Fibroblast of lung (primary cell): ENCODE measurements around the gene STKLD1. TPM values are rescaled to one million over a fixed set of nuclear protein-coding genes. Genes with fewer than 3 reads are reported as not detected.

Experiments
- DNase-seq, 2 donors: peaks; one replicate each; pipeline versions ENCODE4 v3.0.0 to v3.0.0-alpha.2; 2010; ENCODE audit warnings: low read depth in 2 of 2
- H2AFZ ChIP-seq: 2 replicates; pipeline ENCODE4 v1.5.1; 2012; ENCODE audit warnings: low read length, control low read depth, inconsistent platforms
- H3K27ac ChIP-seq: 2 replicates; pipeline ENCODE4 v1.5.1; 2011; ENCODE audit warnings: low read length, control low read depth; ENCODE audit not compliant: insufficient read depth
- H3K27me3 ChIP-seq: 2 replicates; pipeline ENCODE4 v1.5.1; 2011; ENCODE audit warnings: mild to moderate bottlenecking, low read length; ENCODE audit not compliant: control insufficient read depth, insufficient read depth
- H3K36me3 ChIP-seq: 2 replicates; pipeline ENCODE4 v1.5.1; 2011; ENCODE audit warnings: low read length; ENCODE audit not compliant: control insufficient read depth, insufficient read depth
- H3K4me1 ChIP-seq: 2 replicates; pipeline ENCODE4 v1.5.1; 2011; ENCODE audit warnings: low read length; ENCODE audit not compliant: control insufficient read depth, insufficient read depth; ENCODE audit errors: extremely low read depth
- H3K4me2 ChIP-seq: 2 replicates; pipeline ENCODE4 v1.5.1; 2011; ENCODE audit warnings: low read length, control low read depth; ENCODE audit not compliant: insufficient read depth; ENCODE audit errors: extremely low read depth
- H3K4me3 ChIP-seq, 4 experiments: fragments of 200-600 bp in 1 of 4; sonication (generic) in 1 of 4; replicated peaks in 1 of 4; 2 replicates each; pipeline ENCODE4 v1.5.1; 2011 to 2016; ENCODE audit warnings: low read length in 4 of 4, low read depth in 3 of 4, mild to moderate bottlenecking in 3 of 4, control low read depth in 2 of 4, inconsistent platforms in 1 of 4, mixed read lengths in 1 of 4; ENCODE audit not compliant: insufficient read depth in 1 of 4; ENCODE audit errors: control extremely low read depth in 1 of 4
- H3K79me2 ChIP-seq: 2 replicates; pipeline ENCODE4 v1.5.1; 2012; ENCODE audit warnings: mild to moderate bottlenecking, low read length, inconsistent platforms; ENCODE audit not compliant: control insufficient read depth, insufficient read depth
- H3K9ac ChIP-seq: 2 replicates; pipeline ENCODE4 v1.5.1; 2011; ENCODE audit warnings: mild to moderate bottlenecking, low read length, control low read depth; ENCODE audit not compliant: insufficient read depth
- H3K9me3 ChIP-seq: 2 replicates; pipeline ENCODE4 v1.5.1; 2012; ENCODE audit warnings: low read depth, low read length; ENCODE audit not compliant: control insufficient read depth, insufficient read depth
- H4K20me1 ChIP-seq: 2 replicates; pipeline ENCODE4 v1.5.1; 2011; ENCODE audit warnings: low read length; ENCODE audit not compliant: control insufficient read depth, insufficient read depth; ENCODE audit errors: extremely low read depth
- EZH2 ChIP-seq: IDR thresholded peaks from 2 replicates; pipeline ENCODE4 v1.5.1; 2012; ENCODE audit warnings: low read length, control low read depth, mild to moderate bottlenecking; ENCODE audit errors: missing control alignments
- polyA plus RNA-seq, 2 donors: library from polyadenylated mRNA; depleted of rRNA in 1 of 2; stranded (reverse) in 1 of 2; unstranded in 1 of 2; fragments of >200 nt; gene quantifications; 2 replicates each; pipeline ENCODE4 v1.2.1, GENCODE V29; 2011 to 2012; ENCODE audit warnings: missing spikeins in 1 of 2
- total RNA-seq: library from RNA; depleted of rRNA; stranded (reverse); fragments of >200 nt; gene quantifications from 2 replicates; pipeline ENCODE4 v1.2.1, GENCODE V29; 2014
- TF ChIP-seq, protein P1 (sequence below), 2 donors: IDR thresholded peaks in 1 of 2; conservative IDR thresholded peaks in 1 of 2; 1 replicate in 1 of 2; 2 replicates in 1 of 2; pipeline ENCODE4 v1.5.1; 2011 to 2012; ENCODE audit warnings: low read length in 2 of 2, control low read depth in 1 of 2, inconsistent platforms in 1 of 2, low read depth in 1 of 2, mild to moderate bottlenecking in 1 of 2

STKLD1 gene
- total and polyA plus RNA-seq, 2 donors (not counting 1 experiment from before 2014, with no cell fraction given) = 0.79 to 0.99 TPM

DNA sequence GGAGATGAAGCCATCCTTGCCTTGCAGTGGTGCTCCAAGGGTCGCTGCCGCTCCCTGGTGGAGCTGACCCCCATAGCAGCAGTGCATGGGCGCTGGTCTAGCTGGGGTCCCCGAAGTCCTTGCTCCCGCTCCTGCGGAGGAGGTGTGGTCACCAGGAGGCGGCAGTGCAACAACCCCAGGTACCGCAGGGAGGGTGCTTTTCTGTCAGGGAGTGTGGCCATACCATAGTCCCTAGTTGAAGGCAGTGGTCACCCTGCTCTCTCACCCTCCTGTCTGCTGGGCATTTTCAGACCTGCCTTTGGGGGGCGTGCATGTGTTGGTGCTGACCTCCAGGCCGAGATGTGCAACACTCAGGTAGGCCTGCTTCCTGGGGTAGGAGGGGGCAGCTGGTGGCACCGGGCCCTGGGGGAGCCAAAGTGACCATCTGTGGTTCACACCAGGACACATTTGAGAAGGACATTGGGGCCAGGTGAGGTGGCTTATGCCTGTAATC, 57.2 kb downstream of the STKLD1 start:
- no peaks in the 10 kb centered on the region for H4K20me1 ChIP-seq
- no peaks in the 10 kb centered on the region for H3K27me3 ChIP-seq
- no peak overlapping the region for H3K9ac ChIP-seq

DNA sequence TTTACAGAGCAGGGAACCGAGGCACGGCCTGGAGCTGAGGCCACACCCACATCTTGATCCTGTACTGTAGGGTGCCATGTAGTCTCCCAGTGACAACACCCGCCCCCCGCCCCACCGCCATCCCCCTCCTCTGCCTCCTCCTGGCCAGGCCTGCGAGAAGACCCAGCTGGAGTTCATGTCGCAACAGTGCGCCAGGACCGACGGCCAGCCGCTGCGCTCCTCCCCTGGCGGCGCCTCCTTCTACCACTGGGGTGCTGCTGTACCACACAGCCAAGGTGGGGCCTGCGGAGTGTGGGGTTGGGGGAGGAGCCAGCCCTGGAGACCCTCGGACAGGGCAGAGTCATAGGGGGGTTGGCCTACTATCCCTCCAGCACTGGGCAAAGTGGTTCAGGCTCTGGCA, 60.5 kb downstream of the STKLD1 start:
- Histone ChIP-seq H3K79me2 (no peaks in the 10 kb centered on the region), H3K27me3 (no peaks in the 10 kb centered on the region), H3K4me3 (no peak overlapping the region), H3K9ac (no peak overlapping the region), H3K27ac (no peak overlapping the region), H3K9me3 (no peaks in the 10 kb centered on the region), H3K4me1 (no peaks in the 10 kb centered on the region), H2AFZ (no peak overlapping the region), H3K36me3 (no peaks in the 10 kb centered on the region), H4K20me1 (no peaks in the 10 kb centered on the region), H3K4me2 (no peak overlapping the region)
- TF ChIP-seq, protein P1, sequence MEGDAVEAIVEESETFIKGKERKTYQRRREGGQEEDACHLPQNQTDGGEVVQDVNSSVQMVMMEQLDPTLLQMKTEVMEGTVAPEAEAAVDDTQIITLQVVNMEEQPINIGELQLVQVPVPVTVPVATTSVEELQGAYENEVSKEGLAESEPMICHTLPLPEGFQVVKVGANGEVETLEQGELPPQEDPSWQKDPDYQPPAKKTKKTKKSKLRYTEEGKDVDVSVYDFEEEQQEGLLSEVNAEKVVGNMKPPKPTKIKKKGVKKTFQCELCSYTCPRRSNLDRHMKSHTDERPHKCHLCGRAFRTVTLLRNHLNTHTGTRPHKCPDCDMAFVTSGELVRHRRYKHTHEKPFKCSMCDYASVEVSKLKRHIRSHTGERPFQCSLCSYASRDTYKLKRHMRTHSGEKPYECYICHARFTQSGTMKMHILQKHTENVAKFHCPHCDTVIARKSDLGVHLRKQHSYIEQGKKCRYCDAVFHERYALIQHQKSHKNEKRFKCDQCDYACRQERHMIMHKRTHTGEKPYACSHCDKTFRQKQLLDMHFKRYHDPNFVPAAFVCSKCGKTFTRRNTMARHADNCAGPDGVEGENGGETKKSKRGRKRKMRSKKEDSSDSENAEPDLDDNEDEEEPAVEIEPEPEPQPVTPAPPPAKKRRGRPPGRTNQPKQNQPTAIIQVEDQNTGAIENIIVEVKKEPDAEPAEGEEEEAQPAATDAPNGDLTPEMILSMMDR (conservative IDR thresholded peaks at IDR 0.05 in 1 of 2, IDR thresholded peaks at IDR 0.05 in 1 of 2; ENCODE audit: low read depth in 1 of 2, low read length in 2 of 2) = no peak
- TF ChIP-seq EZH2 = no peak
- DNase-seq = no peak

More for the DNA sequence above, 57.2 kb downstream of the STKLD1 start:
- Histone ChIP-seq H3K27ac (no peak overlapping the region), H3K4me1 (no peaks in the 10 kb centered on the region), H2AFZ (no peak overlapping the region), H3K79me2 (no peaks in the 10 kb centered on the region), H3K36me3 (no peaks in the 10 kb centered on the region), H3K9me3 (no peaks in the 10 kb centered on the region), H3K4me3 (no peak overlapping the region), H3K4me2 (no peak overlapping the region)
- DNase-seq = no peak
- TF ChIP-seq, protein P1 (conservative IDR thresholded peaks at IDR 0.05 in 1 of 2, IDR thresholded peaks at IDR 0.05 in 1 of 2; ENCODE audit: low read depth in 1 of 2, low read length in 2 of 2) = no peak
- no peak for TF ChIP-seq EZH2

GRCh38 chr9:133437753-133438531, 61.8 kb downstream of the STKLD1 start:
- Histone ChIP-seq H3K4me3 (no peak overlapping the region), H3K9ac (peak overlapping the region; percentile 30), H4K20me1 (no peaks in the 10 kb centered on the region), H3K9me3 (no peaks in the 10 kb centered on the region), H3K36me3 (no peaks in the 10 kb centered on the region), H3K27me3 (no peaks in the 10 kb centered on the region), H3K79me2 (no peaks in the 10 kb centered on the region), H3K4me2 (no peak overlapping the region), H2AFZ (no peak overlapping the region), H3K4me1 (no peaks in the 10 kb centered on the region), H3K27ac (no peak overlapping the region)
- TF ChIP-seq EZH2 = no peak
- TF ChIP-seq, protein P1 (conservative IDR thresholded peaks at IDR 0.05 in 1 of 2, IDR thresholded peaks at IDR 0.05 in 1 of 2; ENCODE audit: low read depth in 1 of 2, low read length in 2 of 2) = peak in 1 of 2 donors; percentile 23
- no peak for DNase-seq
